NCI-H2196 (cell line): ENCODE results near the gene GJA1.

ENCODE experiments used
- DNase-seq: peaks from one replicate; lab custom pipeline; 2025; ENCODE audit not compliant: unreplicated experiment; lab: John Stamatoyannopoulos, UW

The GJA1 gene

DNA sequence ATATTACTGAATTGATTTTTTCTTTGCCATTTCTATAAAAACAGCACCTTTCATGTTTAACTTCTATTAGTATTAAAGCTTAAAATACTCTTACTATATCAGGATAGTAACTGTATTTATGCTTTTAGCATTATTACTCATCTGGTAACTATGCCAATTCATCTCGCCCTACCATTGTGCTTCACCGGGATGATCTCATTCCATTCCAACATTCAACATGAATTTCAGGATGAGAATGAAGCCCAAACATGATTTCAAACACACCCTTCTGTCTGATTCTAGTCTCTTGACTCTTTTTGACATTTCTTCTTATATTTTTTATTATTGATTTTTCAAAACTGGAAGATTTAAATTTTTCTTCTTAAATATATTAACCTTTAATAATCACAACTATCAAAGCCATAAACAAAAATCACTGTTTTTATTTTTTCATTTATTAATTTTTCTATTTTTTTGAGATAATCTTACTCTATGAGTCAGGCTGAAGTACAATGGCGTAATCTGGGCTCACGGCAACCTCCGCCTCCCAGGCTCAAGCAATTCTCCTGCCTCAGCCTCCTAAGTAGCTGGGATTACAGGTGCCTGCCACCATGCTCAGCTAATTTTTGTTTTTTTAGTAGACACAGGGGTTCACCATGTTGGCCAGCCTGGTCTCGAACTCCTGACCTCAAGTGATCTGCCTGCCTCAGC, 46.7 kb downstream of the GJA1 start:
- DNase-seq = no peak

DNA sequence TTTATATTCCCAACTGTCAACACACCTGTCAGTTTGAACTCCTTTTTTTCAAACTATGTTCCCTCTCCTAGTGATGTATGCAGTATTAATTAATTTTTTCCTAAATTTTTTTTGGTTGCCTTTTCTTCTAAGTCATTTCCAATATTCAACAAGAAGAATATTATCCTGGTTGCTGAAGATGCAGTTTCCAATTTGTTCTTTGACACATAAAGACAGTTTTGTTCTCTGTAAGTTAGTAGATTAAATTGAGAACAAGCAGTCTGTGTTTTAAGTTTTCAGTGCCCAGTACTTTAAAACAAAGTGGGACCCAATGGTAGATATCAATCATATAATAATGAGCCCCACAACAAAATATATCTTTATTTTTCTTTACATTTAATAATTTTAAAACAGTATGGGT, 47.3 kb downstream of the GJA1 start:
- no peak for DNase-seq

DNA sequence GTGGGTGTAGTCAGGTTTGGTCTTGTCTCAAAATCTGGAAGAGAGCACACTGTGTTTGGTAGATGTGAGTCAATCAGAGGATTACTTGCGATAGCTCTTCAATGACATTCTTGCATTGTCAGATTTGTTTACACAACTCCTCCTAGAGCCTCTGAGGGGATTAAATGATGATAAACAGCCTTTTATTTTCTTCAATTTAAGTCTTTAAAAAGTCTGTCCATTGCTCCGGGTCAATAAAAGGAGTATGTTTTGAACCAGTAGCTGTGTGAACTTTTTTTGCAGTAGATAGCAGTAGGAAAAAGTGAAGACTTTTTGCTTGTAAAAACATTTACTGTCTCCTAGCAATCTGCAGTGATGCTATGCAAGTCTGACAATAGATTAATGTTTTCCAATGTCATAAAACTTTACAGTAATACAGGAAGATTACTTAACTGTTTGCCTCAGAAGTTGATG, 49.9 kb downstream of the GJA1 start:
- DNase-seq = no peak

DNA sequence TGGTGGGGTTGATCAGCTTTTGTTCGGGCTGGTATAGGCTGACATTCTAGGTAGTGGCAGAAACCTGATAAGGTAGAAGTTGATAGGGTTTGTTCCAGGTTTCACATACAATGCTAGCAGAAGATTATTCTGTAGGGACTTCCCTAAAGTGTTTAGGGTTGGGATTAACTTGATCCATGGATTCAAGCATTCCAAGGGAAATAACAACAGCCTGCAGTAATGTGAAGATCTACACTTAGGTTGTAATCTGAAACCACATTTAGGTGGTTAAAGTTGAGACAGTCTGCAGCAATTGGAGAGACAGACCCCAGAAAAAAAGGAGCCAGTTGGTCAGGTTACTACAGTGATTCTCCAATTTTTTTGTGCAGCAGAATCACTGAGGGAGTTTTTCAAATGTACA, 56.1 kb downstream of the GJA1 start:
- no peak for DNase-seq

DNA sequence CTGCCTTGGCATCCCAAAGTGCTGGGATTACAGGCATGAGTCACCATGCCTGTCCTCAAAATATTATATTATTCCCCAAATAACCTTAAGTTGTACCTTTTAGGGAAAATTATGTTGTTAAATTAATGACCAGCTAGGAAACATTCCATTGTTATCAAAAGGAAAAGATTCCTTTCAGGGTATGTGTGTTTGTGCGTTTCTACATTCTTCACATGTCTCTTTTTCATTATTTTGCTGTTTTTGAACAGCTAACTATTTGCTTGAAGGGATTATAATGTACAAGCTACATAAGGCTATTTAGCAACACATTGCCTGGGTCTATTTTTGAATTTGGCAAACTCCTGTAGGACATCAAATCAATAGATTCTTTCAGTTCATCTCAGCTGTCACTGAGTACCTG, 57.1 kb downstream of the GJA1 start:
- no peak for DNase-seq

DNA sequence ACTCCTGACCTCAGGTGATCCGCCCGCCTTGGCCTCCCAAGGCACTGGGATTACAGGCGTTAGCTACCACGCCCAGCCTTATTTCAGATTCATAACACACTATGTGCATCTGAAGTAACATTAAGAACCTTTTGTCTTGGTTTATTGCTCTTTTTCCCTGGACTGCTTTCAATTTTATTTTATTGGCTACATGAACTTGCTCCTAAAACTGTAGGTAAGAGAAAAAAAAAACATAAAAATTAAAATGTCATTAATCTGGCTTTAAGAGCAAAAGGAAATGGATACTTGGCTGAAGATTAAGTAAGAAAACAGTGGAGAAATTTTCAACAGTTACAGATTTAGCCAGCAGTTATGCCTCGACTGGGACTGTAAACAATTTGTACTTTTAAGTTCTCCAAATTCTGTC, 62.5 kb downstream of the GJA1 start:
- no peak for DNase-seq

DNA sequence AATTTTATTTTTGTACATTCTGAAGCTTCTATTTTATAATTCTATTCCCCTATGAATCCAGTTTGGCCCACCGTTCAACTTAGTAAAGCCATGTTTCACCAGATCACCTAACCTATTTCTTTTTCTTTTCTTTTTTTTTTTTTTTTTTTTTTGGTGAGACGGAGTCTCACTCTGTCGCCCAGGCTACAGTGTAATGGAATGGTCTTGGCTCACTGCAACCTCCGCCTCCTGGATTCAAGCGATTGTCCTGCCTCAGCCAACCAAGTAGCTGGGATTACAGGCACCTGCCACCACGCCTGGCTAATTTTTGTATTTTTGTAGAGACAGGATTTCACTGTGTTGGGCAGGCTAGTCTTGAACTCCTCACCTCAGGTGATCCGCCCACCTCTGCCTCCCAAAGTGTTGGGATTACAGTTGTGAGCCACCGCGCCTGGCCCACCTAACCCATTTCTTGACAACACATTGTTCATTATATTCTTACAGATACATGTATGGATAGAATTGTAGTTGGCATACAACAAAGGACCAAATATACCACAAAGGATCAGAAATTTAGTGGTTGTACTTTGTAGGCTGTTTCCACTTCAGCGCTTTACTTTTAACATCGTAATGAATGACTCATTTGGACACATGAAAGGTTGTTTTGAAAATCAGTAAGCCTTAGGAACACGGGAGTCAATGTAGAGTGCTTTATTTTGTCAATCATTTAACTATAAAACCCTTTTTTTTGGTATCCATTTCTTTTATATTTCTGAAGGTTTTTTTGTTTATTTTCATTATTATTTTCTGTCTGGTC, 63.2 kb downstream of the GJA1 start:
- DNase-seq = no peak
